ENCODE data around the gene SERPINE1.
"Not testable (repeated sequence)": the region's sequence is repeated elsewhere in the genome, so short reads cannot be mapped to it uniquely, and the experiment has no call there.

Gene SERPINE1

GRCh38 chr7:101127460-101128039 is 646 bp downstream of the SERPINE1 start:
- POLR2A ChIA-PET = interaction anchor here (1.2 kb wide), 1 partner anchor 11 kb away, joined by 6 read pairs; no protein-coding TSS in a partner anchor
- no peak for DNase-seq (ENCODE audit: extremely low spot score)
- CTCF ChIA-PET = interaction anchor here (1.1 to 9.9 kb wide), 6 partner anchors 10 to 68 kb away, joined by 3 to 81 read pairs (median 18); no protein-coding TSS in a partner anchor
- TF ChIP-seq, protein P1, sequence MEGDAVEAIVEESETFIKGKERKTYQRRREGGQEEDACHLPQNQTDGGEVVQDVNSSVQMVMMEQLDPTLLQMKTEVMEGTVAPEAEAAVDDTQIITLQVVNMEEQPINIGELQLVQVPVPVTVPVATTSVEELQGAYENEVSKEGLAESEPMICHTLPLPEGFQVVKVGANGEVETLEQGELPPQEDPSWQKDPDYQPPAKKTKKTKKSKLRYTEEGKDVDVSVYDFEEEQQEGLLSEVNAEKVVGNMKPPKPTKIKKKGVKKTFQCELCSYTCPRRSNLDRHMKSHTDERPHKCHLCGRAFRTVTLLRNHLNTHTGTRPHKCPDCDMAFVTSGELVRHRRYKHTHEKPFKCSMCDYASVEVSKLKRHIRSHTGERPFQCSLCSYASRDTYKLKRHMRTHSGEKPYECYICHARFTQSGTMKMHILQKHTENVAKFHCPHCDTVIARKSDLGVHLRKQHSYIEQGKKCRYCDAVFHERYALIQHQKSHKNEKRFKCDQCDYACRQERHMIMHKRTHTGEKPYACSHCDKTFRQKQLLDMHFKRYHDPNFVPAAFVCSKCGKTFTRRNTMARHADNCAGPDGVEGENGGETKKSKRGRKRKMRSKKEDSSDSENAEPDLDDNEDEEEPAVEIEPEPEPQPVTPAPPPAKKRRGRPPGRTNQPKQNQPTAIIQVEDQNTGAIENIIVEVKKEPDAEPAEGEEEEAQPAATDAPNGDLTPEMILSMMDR (IDR thresholded peaks at IDR 0.05; ENCODE audit: control extremely low read depth, extremely low read depth, low read depth, missing control alignments) = no peak

- ChIA-PET POLR2A (no interaction called here), CTCF (interaction anchor here (1.2 to 9.9 kb wide), 4 partner anchors 9 to 69 kb away, joined by 3 to 81 read pairs (median 32); no protein-coding TSS in a partner anchor)
- no peak for DNase-seq (ENCODE audit: extremely low spot score)
- TF ChIP-seq, protein P1 (IDR thresholded peaks at IDR 0.05; ENCODE audit: control extremely low read depth, extremely low read depth, low read depth, missing control alignments) = no peak
Measured at GRCh38 chr7:101128040-101128834, 1.3 kb downstream of the SERPINE1 start.

DNA sequence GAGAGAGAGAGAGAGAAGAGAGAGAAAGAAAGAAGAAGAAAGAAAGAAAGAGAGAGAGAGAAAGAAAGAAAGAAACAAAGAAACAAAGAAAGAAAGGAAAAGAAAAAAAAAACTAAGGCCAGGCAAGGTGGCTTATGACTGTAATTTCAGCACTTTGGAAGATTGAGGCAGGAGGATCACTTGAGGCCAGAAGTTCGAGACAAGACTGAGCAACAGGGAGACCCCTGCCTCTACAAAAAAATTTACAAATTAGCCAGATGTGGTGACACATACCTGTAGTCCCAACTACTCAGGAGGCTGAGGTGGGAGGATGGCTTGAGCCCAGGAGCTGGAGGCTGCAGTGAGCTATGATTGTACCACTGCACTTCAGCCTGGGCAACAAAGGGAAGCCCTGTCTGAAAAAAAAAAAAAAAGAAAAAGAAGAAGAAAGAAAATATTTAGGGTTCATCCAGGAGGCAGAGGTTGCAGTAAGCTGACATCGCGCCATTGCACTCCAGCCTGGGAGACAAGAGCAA is 2.8 kb downstream of the SERPINE1 start:
- TF ChIP-seq, protein P1 (IDR thresholded peaks at IDR 0.05; ENCODE audit: control extremely low read depth, extremely low read depth, low read depth, missing control alignments) = no peak
- ChIA-PET POLR2A (interaction anchor here (0.6 kb wide), 1 partner anchor 17 kb away, joined by 6 read pairs; no protein-coding TSS in a partner anchor), CTCF (interaction anchor here (9.9 kb wide), 1 partner anchor 13 kb away, joined by 81 read pairs; no protein-coding TSS in a partner anchor)
- no peak for DNase-seq (ENCODE audit: extremely low spot score)

- ChIA-PET POLR2A (interaction anchor here (0.6 kb wide), 1 partner anchor 67 kb away, joined by 4 read pairs; no protein-coding TSS in a partner anchor), CTCF (interaction anchor here (0.9 to 4.7 kb wide), 3 partner anchors 11 to 85 kb away, joined by 3 to 36 read pairs (median 5); partner anchors contain the start of gene ZNHIT1)
- not testable (repeated sequence) for DNase-seq (ENCODE audit: extremely low spot score)
Measured at GRCh38 chr7:101132626-101133600, 6.0 kb downstream of the SERPINE1 start.

GRCh38 chr7:101133621-101134398 is 6.9 kb downstream of the SERPINE1 start:
- TF ChIP-seq, protein P1 (IDR thresholded peaks at IDR 0.05; ENCODE audit: control extremely low read depth, extremely low read depth, low read depth, missing control alignments) = no peak
- CTCF ChIA-PET = interaction anchor here (0.7 to 4.7 kb wide), 8 partner anchors 10 to 156 kb away, joined by 3 to 36 read pairs (median 4); partner anchors contain the start of genes AP1S1 and ZNHIT1
- no peak for DNase-seq (ENCODE audit: extremely low spot score)
- POLR2A ChIA-PET = no interaction called here
